NCI-H1694 treated with DMSO at 0.1 percent for 48 hours (cell line): ENCODE results near the gene PWWP2A.
"Not testable (repeated sequence)": the region's sequence is repeated elsewhere in the genome, so short reads cannot be mapped to it uniquely, and the experiment has no call there.

Experiments used
- DNase-seq: peaks from one replicate; lab custom pipeline; 2025; lab: John Stamatoyannopoulos, UW

Gene PWWP2A

DNA sequence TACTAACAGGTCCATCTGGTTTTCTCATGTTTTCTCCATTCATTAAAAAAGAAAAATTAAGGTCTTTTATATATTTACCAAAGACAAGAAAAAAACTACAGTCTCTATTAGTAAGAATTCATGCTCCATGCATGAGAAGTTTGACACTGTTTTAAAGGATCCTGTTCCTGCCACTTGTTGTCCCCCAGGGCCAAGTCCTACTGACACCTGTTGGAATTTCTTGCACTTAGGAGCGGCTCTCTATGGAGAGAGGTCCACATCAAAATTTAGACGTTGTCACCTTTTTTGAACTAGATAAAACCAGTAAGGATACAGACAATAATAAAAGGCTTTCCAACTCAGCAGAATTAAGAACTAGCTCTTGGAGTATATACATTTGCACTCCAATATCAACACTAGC is 42.3 kb downstream of the PWWP2A start:
- no peak for DNase-seq

- DNase-seq: no peak
Measured at GRCh38 chr5:160075073-160075472, 44.2 kb downstream of the PWWP2A start.

GRCh38 chr5:160071916-160072315 is 47.3 kb downstream of the PWWP2A start:
- DNase-seq: no peak

- no peak for DNase-seq
Measured at GRCh38 chr5:160071516-160071915, 47.7 kb downstream of the PWWP2A start.

DNA sequence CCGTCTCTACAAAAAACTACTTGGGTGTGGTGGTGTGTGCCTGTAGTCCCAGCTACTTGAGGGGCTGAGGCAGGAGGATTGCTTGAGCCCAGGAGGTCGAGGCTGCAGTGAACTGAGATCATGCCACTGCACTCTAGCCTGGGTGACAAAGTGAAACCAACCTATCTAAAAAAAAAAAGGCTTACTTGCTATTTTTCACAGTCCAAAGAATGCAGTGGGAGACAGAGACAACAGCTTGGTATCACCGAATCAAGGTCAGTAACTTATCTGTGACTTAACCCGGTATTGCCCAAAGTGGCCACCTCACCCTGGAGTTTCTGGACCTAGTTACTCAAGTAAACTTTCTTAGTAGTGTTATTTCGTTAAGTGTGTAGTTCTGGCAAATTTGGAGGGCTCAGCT is 50.1 kb downstream of the PWWP2A start:
- not testable (repeated sequence) for DNase-seq

DNA sequence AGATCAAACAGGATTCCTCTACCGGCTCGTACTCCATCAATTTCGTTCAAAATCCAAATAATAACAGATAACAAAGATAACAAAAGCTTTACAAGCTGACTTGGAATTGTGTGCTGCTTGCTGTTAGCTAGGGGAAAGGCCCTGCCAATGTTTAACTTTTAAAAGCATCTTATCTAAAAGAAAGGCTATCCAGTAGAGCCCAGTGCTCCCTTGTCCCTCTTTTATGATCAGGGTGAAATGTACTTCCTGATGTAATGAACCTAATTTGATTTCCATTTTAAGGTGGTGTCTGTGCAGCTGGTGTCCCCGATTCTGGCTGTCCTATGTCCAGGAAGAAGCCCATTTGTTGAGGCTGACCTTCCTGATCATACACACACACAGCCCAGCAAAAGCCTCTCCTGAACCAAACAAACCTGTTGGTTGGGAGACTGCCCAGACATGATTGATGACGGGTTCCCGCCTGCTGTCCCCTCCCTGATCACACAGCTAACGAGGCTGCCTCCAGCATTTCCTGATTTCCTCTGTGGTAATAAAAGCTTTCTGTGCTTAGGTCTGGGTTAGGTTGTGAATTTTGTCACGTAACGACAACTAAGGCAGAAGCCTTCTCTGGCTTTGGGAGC is 54.1 kb downstream of the PWWP2A start:
- no peak for DNase-seq

DNA sequence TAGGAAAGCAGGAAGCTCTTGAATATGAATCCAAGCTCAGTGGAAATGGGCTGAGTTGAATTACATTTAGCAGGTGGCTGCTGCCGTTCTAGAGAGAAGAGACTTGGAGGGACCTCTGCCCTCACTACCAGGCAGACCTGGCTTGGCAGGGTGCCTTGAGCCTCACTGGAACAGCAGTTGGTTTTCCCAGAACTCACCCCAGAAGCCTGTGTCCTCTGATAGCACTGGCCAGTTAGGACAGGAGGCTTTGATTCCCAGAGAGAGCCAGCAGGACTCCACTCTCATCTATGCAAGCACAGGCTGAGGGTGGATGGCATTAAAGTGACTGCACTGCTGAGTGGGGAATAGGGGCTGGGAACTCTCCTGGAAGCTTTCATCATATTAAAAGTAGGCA is 54.8 kb downstream of the PWWP2A start:
- DNase-seq: no peak

DNA sequence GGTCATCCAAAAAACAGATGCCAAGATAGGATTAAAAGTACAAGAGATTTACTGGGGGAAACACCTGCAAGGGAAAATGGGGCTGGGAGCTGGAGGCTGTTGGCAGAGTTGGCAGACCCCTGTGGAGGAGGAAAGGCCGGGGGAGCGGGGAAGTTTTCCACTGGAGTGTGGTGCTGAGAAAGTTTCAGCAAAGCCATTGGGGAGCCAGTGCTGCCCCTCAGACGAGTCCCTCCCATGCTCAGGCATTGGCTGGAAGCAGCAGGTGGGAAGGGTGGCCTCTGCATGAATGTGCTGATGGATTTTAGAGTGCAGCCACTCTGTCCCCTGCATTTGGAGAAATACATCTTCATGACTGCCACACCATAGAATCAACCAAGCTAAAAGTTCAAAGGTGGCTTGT is 57.5 kb downstream of the PWWP2A start:
- DNase-seq: no peak

GRCh38 chr5:160060001-160060400 is 59.2 kb downstream of the PWWP2A start:
- no peak for DNase-seq

- no peak for DNase-seq
Measured at GRCh38 chr5:160057256-160057655, 62.0 kb downstream of the PWWP2A start.

DNA sequence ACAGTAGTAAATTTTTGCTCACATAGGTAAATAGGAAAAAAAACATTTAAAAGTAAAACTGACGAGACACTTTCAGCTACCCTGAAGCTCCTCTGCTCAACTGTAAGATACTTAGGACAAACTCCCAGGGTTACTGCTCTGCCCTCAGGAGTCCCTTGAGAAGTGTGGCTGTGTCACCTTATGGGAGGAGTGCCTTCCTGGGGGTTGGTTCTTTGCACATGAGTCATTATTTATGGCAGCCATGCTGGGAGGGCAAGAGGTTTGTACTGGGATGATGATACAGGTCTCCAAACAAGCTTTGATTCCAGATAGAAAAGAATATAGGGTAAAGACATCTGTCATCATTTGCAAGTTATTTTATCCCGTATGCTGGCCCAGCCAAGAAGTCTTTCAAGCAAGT is 64.4 kb downstream of the PWWP2A start:
- no peak for DNase-seq

DNA sequence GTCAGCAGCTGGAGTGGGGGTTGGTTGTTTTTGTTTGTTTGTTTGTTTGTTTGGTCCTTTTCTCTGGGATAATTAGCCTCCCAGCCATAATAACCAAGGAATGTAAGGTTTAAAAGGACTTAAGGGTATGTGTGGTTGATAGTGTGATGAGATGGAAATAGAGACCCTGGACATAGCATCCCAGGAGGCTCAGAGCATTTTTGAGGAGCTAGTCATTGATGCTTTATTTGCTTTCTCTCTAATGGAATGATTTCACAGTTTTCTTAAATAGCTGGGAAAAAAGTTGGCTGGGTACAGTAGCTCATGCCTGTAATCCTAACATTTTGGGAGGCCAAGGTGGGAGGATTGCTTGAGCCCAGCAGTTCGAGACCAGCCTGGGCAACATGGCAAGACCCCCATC is 65.2 kb downstream of the PWWP2A start:
- no peak for DNase-seq

GRCh38 chr5:160049099-160049498 is 70.2 kb downstream of the PWWP2A start:
- DNase-seq: no peak

DNA sequence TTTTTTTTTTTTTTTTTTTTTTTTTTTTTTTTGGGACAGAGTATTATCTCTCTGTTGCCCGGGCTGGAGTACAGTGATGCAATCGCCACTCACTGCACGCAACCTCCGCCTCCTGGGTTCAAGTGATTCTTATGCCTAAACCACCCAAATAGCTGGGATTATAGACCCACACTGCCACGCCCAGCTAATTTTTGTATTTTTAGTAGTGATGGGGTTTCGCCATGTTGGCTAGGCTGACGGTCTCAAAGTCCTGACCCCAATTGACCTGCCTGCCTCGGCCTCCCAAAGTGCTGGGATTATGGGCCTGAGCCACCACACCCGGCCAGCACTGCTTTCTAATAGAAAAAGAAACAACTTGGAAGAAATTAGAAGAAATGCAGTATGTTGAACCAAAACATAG is 71.1 kb downstream of the PWWP2A start:
- DNase-seq: no peak

- no peak for DNase-seq
Measured at GRCh38 chr5:160047423-160047822, 71.8 kb downstream of the PWWP2A start.

DNA sequence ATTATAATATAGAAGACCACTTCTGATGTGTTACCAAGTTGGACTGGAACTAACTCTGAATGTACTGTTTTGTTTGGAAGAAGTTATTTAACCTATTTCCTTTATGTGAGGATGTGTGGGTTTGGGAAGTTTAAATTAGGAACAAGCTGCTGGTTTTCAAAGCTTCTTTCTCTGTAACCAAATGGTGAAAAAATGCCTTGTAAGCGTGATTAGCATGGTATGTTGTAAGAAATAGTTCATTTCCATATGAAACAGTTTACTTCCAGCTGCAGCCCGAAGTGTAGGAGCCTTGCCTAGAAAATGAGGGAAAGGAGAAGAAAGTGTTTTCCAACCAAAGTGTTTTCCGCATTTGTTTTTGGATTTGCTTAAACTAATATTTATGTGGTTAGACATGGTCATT is 74.3 kb downstream of the PWWP2A start:
- DNase-seq: no peak

DNA sequence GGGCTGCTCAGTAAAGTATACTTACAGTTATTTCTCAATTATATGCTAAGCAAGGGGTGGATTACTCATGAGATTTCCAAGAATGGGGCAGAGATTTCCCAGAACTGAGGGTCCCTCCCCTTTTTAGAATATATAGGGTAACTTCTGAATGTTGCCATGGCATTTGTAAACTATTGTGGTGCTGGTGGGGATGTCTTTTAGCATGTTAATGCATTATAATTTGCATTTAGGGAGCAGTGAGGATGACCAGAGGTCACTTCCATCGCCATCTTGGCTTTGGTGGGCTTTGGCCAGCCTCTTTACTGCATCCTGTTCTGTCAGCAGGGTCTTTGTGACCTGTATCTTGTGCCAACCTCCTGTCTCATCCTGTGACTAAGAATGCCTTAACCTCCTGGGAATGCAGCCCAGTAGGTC is 74.9 kb downstream of the PWWP2A start:
- DNase-seq: no peak

DNA sequence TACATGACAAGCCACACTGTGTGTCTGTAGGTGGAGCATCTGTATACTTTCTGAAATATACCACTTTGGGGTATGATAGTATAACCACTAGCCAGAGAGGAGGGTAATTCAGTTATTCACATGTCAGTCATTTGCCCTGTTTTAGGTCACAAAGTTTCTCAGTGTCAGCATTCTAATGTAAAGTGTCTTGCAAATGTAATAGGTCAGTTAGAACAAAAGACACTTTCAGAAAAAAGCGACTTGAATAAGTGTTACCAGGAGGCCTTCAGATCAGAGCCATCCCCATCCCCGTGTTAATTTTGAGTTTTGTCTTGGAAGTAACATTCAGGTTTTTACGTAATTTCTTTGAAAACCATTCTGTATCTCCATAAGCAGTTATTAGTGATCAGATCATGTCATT is 76.6 kb downstream of the PWWP2A start:
- no peak for DNase-seq
